Spleen (tissue), 11 donors: ENCODE data around the gene PAGR1. TPM values are rescaled to one million over a fixed set of nuclear protein-coding genes. Genes with fewer than 3 reads are reported as not detected.

Experiments used
- DNase-seq: peaks from one replicate; pipeline ENCODE4 v3.0.0-alpha.2; 2020
- H3K27ac ChIP-seq, 8 donors: fragments of 200-600 bp; sonication (generic) in 7 of 8; 1 replicate in 4 of 8; 2 replicates in 4 of 8; pipeline versions ENCODE4 v1.5.0 to v1.8.0; 2016 to 2021; ENCODE audit warnings: inconsistent platforms in 4 of 8, mild to moderate bottlenecking in 4 of 8, moderate library complexity in 1 of 8
- H3K27me3 ChIP-seq, 7 donors: fragments of 200-600 bp; sonication (generic) in 6 of 7; replicated peaks in 1 of 7; 1 replicate in 4 of 7; 2 replicates in 3 of 7; pipeline versions ENCODE4 v1.5.0 to v1.8.0; 2016 to 2021; ENCODE audit warnings: inconsistent platforms in 3 of 7, mild to moderate bottlenecking in 1 of 7
- H3K36me3 ChIP-seq, 6 donors: fragments of 200-600 bp; sonication (generic) in 5 of 6; 1 replicate in 4 of 6; 2 replicates in 2 of 6; pipeline versions ENCODE4 v1.5.0 to v1.8.0; 2016 to 2021; ENCODE audit warnings: inconsistent platforms in 2 of 6
- H3K4me1 ChIP-seq, 6 donors: fragments of 200-600 bp; sonication (generic) in 5 of 6; 1 replicate in 3 of 6; 2 replicates in 3 of 6; pipeline versions ENCODE4 v1.5.0 to v1.8.0; 2016 to 2021; ENCODE audit warnings: inconsistent platforms in 3 of 6
- H3K4me3 ChIP-seq, 8 donors: fragments of 200-600 bp; sonication (generic) in 7 of 8; 1 replicate in 4 of 8; 2 replicates in 4 of 8; pipeline versions ENCODE4 v1.5.0 to v1.8.0; 2016 to 2021; ENCODE audit warnings: inconsistent platforms in 4 of 8, mild to moderate bottlenecking in 4 of 8, moderate library complexity in 2 of 8
- H3K9me3 ChIP-seq, 8 donors: fragments of 200-600 bp; sonication (generic) in 7 of 8; 1 replicate in 4 of 8; 2 replicates in 4 of 8; pipeline versions ENCODE4 v1.5.0 to v1.8.0; 2016 to 2021; ENCODE audit warnings: inconsistent platforms in 4 of 8
- POLR2A ChIP-seq, 3 donors: fragments of 450-650 bp; IDR thresholded peaks; one replicate each; pipeline ENCODE4 v1.5.1; 2017; ENCODE audit warnings: antibody characterized with exemption in 3 of 3, mild to moderate bottlenecking in 1 of 3
- POLR2AphosphoS5 ChIP-seq, 3 donors: sonication (generic); formaldehyde crosslinking; IDR thresholded peaks; one replicate each; pipeline ENCODE4 v1.5.1; 2017; ENCODE audit warnings: antibody characterized with exemption in 3 of 3
- WGBS, 5 donors: extraction: QIAGEN DNeasy Blood & Tissue Kit in 3 of 5; methylation state at CpG; one replicate each; pipeline versions ENCODE4 v1.1.5 to v1.1.7; 2013 to 2018; 5-methylcytosine and 5-hydroxymethylcytosine counted together
- intact Hi-C: fragments of 100-400 bp; cut with DNase I; formaldehyde crosslinking; loops from one replicate; pipeline ENCODE4 v1.15.0; 2023; ENCODE audit warnings: low total_unique reads
- polyA plus RNA-seq, 3 donors: library from polyadenylated mRNA; stranded (reverse); fragments of 200-250 nt; gene quantifications; one replicate each; pipeline ENCODE4 v1.2.1, GENCODE V29; 2013
- total RNA-seq, 7 donors: library from RNA; depleted of rRNA in 3 of 7; stranded (reverse); fragments of >200 nt in 3 of 7; fragmentation: NEBNext Ultra II Directional in 4 of 7; extraction: Animal tissue kit (Norgen Biotek cat#: 25700) in 4 of 7; gene quantifications; one replicate each; pipeline versions ENCODE4 v1.1.0 to v1.2.1, GENCODE V29; 2016 to 2021
- TF ChIP-seq, protein P1 (sequence below), 11 experiments: fragments of 200-600 bp in 7 of 11; fragments of 450-650 bp in 4 of 11; sonication (generic) in 4 of 11; IDR thresholded peaks in 8 of 11; conservative IDR thresholded peaks in 3 of 11; 1 replicate in 7 of 11; 2 replicates in 4 of 11; pipeline versions ENCODE4 v1.4.0 to v1.8.0; 2016 to 2021; ENCODE audit warnings: antibody characterized with exemption in 11 of 11, inconsistent platforms in 4 of 11, mild to moderate bottlenecking in 1 of 11
- donor health status: healthy with polysubstance abuse.
- donor health status: DM: no; HTN: no; CAD: no; lungs with moderate emphysema.
- donor health status: DM: no; HTN: no; CAD: no.
- donor health status: Bipolar disorder and iron deficiency.
- donor health status: healthy.
- donor health status: DM: no; HTN: no; CAD: no.
- donor health status: DM: yes; HTN: yes; CAD: no.

The PAGR1 gene
- total and polyA plus RNA-seq, 10 donors = 17.3 to 46.4 (median 31.7) TPM

- DNase-seq = no peak
- Histone ChIP-seq H3K4me1 (peaks cover 12 to 26% (median 20%) of the 10 kb centered on the region in 6 donors), H3K36me3 (peaks cover 0 to 40% (median 31%) of the 10 kb centered on the region in 6 donors), H3K9me3 (no peaks in the 10 kb centered on the region), H3K27me3 (no peaks in the 10 kb centered on the region), H3K4me3 (no peak overlapping the region), H3K27ac (no peak overlapping the region)
- intact Hi-C loops = no loop called here
- no peak for TF ChIP-seq POLR2A (IDR thresholded peaks at IDR 0.05)
- TF ChIP-seq, protein P1, sequence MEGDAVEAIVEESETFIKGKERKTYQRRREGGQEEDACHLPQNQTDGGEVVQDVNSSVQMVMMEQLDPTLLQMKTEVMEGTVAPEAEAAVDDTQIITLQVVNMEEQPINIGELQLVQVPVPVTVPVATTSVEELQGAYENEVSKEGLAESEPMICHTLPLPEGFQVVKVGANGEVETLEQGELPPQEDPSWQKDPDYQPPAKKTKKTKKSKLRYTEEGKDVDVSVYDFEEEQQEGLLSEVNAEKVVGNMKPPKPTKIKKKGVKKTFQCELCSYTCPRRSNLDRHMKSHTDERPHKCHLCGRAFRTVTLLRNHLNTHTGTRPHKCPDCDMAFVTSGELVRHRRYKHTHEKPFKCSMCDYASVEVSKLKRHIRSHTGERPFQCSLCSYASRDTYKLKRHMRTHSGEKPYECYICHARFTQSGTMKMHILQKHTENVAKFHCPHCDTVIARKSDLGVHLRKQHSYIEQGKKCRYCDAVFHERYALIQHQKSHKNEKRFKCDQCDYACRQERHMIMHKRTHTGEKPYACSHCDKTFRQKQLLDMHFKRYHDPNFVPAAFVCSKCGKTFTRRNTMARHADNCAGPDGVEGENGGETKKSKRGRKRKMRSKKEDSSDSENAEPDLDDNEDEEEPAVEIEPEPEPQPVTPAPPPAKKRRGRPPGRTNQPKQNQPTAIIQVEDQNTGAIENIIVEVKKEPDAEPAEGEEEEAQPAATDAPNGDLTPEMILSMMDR (IDR thresholded peaks at IDR 0.05 in 8 of 11, conservative IDR thresholded peaks at IDR 0.05 in 3 of 11) = no peak
- 79 to 93% (median 87%) methylated on average over 7 of the region's 7 CpGs for WGBS, 5 donors
Measured at GRCh38 chr16:29857133-29857760, 41.3 kb downstream of the PAGR1 start.

GRCh38 chr16:29858149-29858849 lies 42.3 kb downstream of the PAGR1 start:
- Histone ChIP-seq H3K27me3 (no peaks in the 10 kb centered on the region), H3K36me3 (peaks cover 0 to 40% (median 31%) of the 10 kb centered on the region in 6 donors), H3K9me3 (no peaks in the 10 kb centered on the region), H3K4me1 (peaks cover 14 to 28% (median 22%) of the 10 kb centered on the region in 6 donors), H3K4me3 (no peak overlapping the region), H3K27ac (no peak overlapping the region)
- WGBS, 5 donors = 76 to 95% (median 84%) methylated on average over 9 to 10 of the region's 10 CpGs
- intact Hi-C loops = no loop called here
- no peak for DNase-seq
- TF ChIP-seq, protein P1 (IDR thresholded peaks at IDR 0.05 in 8 of 11, conservative IDR thresholded peaks at IDR 0.05 in 3 of 11) = no peak
- no peak for TF ChIP-seq POLR2AphosphoS5 (IDR thresholded peaks at IDR 0.05)
- no peak for TF ChIP-seq POLR2A (IDR thresholded peaks at IDR 0.05)

GRCh38 chr16:29858974-29859373 lies 43.0 kb downstream of the PAGR1 start:
- intact Hi-C loops = no loop called here
- no peak for DNase-seq
- Histone ChIP-seq H3K4me1 (peaks cover 17 to 35% (median 28%) of the 10 kb centered on the region in 6 donors), H3K27me3 (no peaks in the 10 kb centered on the region), H3K36me3 (peaks cover 0 to 40% (median 31%) of the 10 kb centered on the region in 6 donors), H3K27ac (no peak overlapping the region), H3K9me3 (no peaks in the 10 kb centered on the region), H3K4me3 (no peak overlapping the region)
- TF ChIP-seq POLR2AphosphoS5 (IDR thresholded peaks at IDR 0.05) (no peak), POLR2A (IDR thresholded peaks at IDR 0.05) (no peak)
- TF ChIP-seq, protein P1 (IDR thresholded peaks at IDR 0.05 in 8 of 11, conservative IDR thresholded peaks at IDR 0.05 in 3 of 11) = no peak
- 93 to 96% (median 96%) methylated on average over 13 to 19 of the region's 19 CpGs for WGBS, 5 donors

- Histone ChIP-seq H3K27ac (no peak overlapping the region), H3K9me3 (no peaks in the 10 kb centered on the region), H3K36me3 (peaks cover 0 to 40% (median 31%) of the 10 kb centered on the region in 6 donors), H3K4me1 (peaks cover 17 to 36% (median 29%) of the 10 kb centered on the region in 6 donors), H3K4me3 (no peak overlapping the region), H3K27me3 (no peaks in the 10 kb centered on the region)
- TF ChIP-seq, protein P1 (IDR thresholded peaks at IDR 0.05 in 8 of 11, conservative IDR thresholded peaks at IDR 0.05 in 3 of 11) = no peak
- no peak for TF ChIP-seq POLR2AphosphoS5 (IDR thresholded peaks at IDR 0.05)
- TF ChIP-seq POLR2A (IDR thresholded peaks at IDR 0.05) = no peak
- DNase-seq = no peak
- 86 to 93% (median 91%) methylated on average over 9 of the region's 9 CpGs for WGBS, 5 donors
- intact Hi-C loops = no loop called here
Measured at GRCh38 chr16:29860218-29860617, 44.3 kb downstream of the PAGR1 start.
